Measurements from ENCODE around the gene ADGRG3. TPM values are rescaled to one million over a fixed set of nuclear protein-coding genes. Genes with fewer than 3 reads are reported as not detected.

The ADGRG3 gene
- total RNA-seq, 4 donors from 2014 or later = 2.0 to 9.6 (median 3.7) TPM

GRCh38 chr16:57658878-57659674, 9.0 kb upstream of the ADGRG3 start:
- TF ChIP-seq POLR2AphosphoS5 (IDR thresholded peaks at IDR 0.05) = no peak
- no peak for TF ChIP-seq EP300 (IDR thresholded peaks at IDR 0.05)
- TF ChIP-seq POLR2A (IDR thresholded peaks at IDR 0.05; ENCODE audit: low read depth) = no peak
- TF ChIP-seq CTCF (IDR thresholded peaks at IDR 0.05) = no peak
- H3K27ac ChIP-seq (replicated peaks in 1 of 4) = no peak overlapping the region
- WGBS = 20% methylated on average over 1 of the region's 19 CpGs
- H3K36me3 ChIP-seq = peaks cover 0 to 97% (median 17%) of the 10 kb centered on the region in 4 donors
- intact Hi-C loops (cut with DNase I) = no loop called here
- H3K27me3 ChIP-seq = peaks cover 0 to 13% (median 0%) of the 10 kb centered on the region in 4 donors
- no peaks in the 10 kb centered on the region for H3K4me1 ChIP-seq
- DNase-seq (ENCODE audit: extremely low spot score) = no peak
- H3K4me3 ChIP-seq = no peak overlapping the region
- H3K9me3 ChIP-seq = no peaks in the 10 kb centered on the region

- WGBS = 86% methylated on average over 10 of the region's 11 CpGs
- Histone ChIP-seq H3K4me3 (no peak overlapping the region), H3K27me3 (peaks cover 0 to 7% (median 0%) of the 10 kb centered on the region in 4 donors), H3K4me1 (no peaks in the 10 kb centered on the region), H3K36me3 (peaks cover 0 to 90% (median 17%) of the 10 kb centered on the region in 4 donors), H3K27ac (replicated peaks in 1 of 4) (no peak overlapping the region), H3K9me3 (no peaks in the 10 kb centered on the region)
- intact Hi-C loops (cut with DNase I) = no loop called here
- DNase-seq (ENCODE audit: extremely low spot score) = no peak
- no peak for TF ChIP-seq EP300 (IDR thresholded peaks at IDR 0.05)
- no peak for TF ChIP-seq POLR2A (IDR thresholded peaks at IDR 0.05; ENCODE audit: low read depth)
- no peak for TF ChIP-seq POLR2AphosphoS5 (IDR thresholded peaks at IDR 0.05)
- no peak for TF ChIP-seq CTCF (IDR thresholded peaks at IDR 0.05)
These were observed 7.2 kb upstream of the ADGRG3 start for GRCh38 chr16:57660715-57661463.

- DNase-seq (ENCODE audit: extremely low spot score) = no peak
- no peak overlapping the region for H3K27ac ChIP-seq (replicated peaks in 1 of 4)
- TF ChIP-seq CTCF (IDR thresholded peaks at IDR 0.05) (no peak), POLR2A (IDR thresholded peaks at IDR 0.05; ENCODE audit: low read depth) (no peak), POLR2AphosphoS5 (IDR thresholded peaks at IDR 0.05) (no peak), EP300 (IDR thresholded peaks at IDR 0.05) (no peak)
- intact Hi-C loops (cut with DNase I) = no loop called here
- 89% methylated on average over 7 of the region's 7 CpGs for WGBS
- H3K4me1 ChIP-seq = no peaks in the 10 kb centered on the region
- H3K4me3 ChIP-seq = no peak overlapping the region
- peaks cover 0 to 3% (median 0%) of the 10 kb centered on the region in 4 donors for H3K27me3 ChIP-seq
- H3K9me3 ChIP-seq = no peaks in the 10 kb centered on the region
- H3K36me3 ChIP-seq = peaks cover 0 to 84% (median 17%) of the 10 kb centered on the region in 4 donors
These were observed 6.6 kb upstream of the ADGRG3 start for GRCh38 chr16:57661510-57661909.

- intact Hi-C loops (cut with DNase I) = no loop called here
- TF ChIP-seq POLR2AphosphoS5 (IDR thresholded peaks at IDR 0.05) = no peak
- no peak for TF ChIP-seq CTCF (IDR thresholded peaks at IDR 0.05)
- TF ChIP-seq POLR2A (IDR thresholded peaks at IDR 0.05; ENCODE audit: low read depth) = no peak
- no peak for TF ChIP-seq EP300 (IDR thresholded peaks at IDR 0.05)
- 90% methylated on average over 15 of the region's 20 CpGs for WGBS
These were observed 5.9 kb upstream of the ADGRG3 start for GRCh38 chr16:57661936-57662906.

More at GRCh38 chr16:57661936-57662906, 5.9 kb upstream of the ADGRG3 start:
- Histone ChIP-seq H3K27ac (replicated peaks in 1 of 4) (no peak overlapping the region), H3K9me3 (no peaks in the 10 kb centered on the region), H3K4me3 (no peak overlapping the region), H3K36me3 (peaks cover 0 to 77% (median 14%) of the 10 kb centered on the region in 4 donors), H3K4me1 (no peaks in the 10 kb centered on the region), H3K27me3 (peaks cover 0 to 2% (median 0%) of the 10 kb centered on the region in 4 donors)
- no peak for DNase-seq (ENCODE audit: extremely low spot score)
